KG1 (cell line): ENCODE results near the gene PRAMEF25.
"Not testable (repeated sequence)": the region's sequence is repeated elsewhere in the genome, so short reads cannot be mapped to it uniquely, and the experiment has no call there.

Experiments used
- DNase-seq: peaks from one replicate; lab custom pipeline; 2025; lab: John Stamatoyannopoulos, UW

The PRAMEF25 gene

GRCh38 chr1:13070474-13070873, at the start of gene PRAMEF25:
PRAMEF25 (plus strand) TSS chr1:13070774; CDS start chr1:13073694, 2,920 bp downstream.
- not testable (repeated sequence) for DNase-seq

- DNase-seq = not testable (repeated sequence)
Measured at GRCh38 chr1:13056475-13056874, 14.1 kb upstream of the PRAMEF25 start, which contains the start of gene PRAMEF27. PRAMEF27 (minus strand) TSS chr1:13056575; CDS start chr1:13053659, 2,916 bp downstream.

DNA sequence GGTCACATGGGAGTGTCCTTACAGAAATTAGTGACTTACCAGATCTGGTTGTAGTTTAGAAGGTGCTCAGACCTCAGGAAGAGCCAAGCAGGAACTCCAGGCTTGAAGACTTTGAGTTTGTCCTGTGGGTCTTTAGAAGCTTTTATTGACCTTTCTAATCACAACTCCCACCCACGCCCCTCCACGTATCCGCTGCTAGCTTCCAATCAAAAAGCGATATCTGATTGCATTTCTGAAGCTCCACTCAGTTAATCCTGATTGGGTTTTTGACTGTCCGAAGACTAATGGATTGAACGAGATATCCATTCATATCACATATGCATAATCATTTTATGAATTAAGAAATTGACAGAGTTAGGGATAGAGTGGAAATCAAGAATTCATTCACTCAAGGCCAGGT, 46.2 kb downstream of the PRAMEF25 start, which contains the start of gene HNRNPCL2:
Gene HNRNPCL2 (minus strand): TSS at position 101 of the 400 bp plus-strand sequence. CDS start 454 bp downstream, outside the sequence.
- not testable (repeated sequence) for DNase-seq
